NCI-H128 (cell line): Measurements from ENCODE around the gene PCED1B.
"Not testable (repeated sequence)": the region's sequence is repeated elsewhere in the genome, so short reads cannot be mapped to it uniquely, and the experiment has no call there.

Experiments used
- DNase-seq: peaks from one replicate; lab custom pipeline; 2025; ENCODE audit not compliant: unreplicated experiment; lab: John Stamatoyannopoulos, UW

Gene PCED1B

DNA sequence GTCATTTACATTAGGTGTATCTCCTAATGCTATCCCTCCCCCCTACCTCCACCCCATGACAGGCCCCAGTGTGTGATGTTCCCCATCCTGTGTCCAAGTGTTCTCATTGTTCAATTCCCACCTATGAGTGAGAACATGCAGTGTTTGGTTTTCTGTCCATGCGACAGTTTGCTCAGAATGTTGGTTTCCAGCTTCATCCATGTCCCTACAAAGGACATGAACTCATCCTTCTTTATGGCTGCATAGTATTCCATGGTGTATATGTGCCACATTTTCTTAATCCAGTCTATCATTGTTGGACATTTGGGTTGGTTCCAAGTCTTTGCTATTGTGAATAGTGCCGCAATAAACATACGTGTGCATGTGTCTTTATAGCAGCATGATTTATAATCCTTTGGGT is 37.9 kb downstream of the PCED1B start:
- not testable (repeated sequence) for DNase-seq

DNA sequence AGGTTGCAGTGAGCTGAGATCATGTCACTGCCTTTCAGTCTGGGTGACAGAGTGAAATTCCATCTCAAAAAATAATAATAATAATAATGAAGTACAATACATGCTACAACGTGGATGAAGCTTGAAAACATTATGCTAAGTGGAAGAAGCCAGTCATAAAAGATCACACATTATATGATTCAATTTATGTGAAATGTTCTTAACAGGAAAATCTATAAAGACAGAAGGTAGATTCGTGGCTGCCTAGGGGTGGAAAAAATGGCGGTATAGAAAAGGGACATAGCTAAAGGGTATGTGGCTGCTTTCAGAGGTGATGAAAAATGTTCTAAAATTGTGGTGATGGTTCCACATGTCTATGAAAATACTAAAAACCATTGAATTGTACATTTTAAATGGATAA is 41.3 kb downstream of the PCED1B start:
- DNase-seq = no peak

GRCh38 chr12:47121146-47121545 is 41.7 kb downstream of the PCED1B start:
- no peak for DNase-seq

- no peak for DNase-seq
These were observed 43.2 kb downstream of the PCED1B start for GRCh38 chr12:47122602-47123001.

- DNase-seq = no peak
These were observed 44.3 kb downstream of the PCED1B start for GRCh38 chr12:47123730-47124129.

GRCh38 chr12:47124451-47124850 is 45.0 kb downstream of the PCED1B start:
- no peak for DNase-seq

GRCh38 chr12:47126246-47126645 is 46.8 kb downstream of the PCED1B start:
- DNase-seq = no peak

DNA sequence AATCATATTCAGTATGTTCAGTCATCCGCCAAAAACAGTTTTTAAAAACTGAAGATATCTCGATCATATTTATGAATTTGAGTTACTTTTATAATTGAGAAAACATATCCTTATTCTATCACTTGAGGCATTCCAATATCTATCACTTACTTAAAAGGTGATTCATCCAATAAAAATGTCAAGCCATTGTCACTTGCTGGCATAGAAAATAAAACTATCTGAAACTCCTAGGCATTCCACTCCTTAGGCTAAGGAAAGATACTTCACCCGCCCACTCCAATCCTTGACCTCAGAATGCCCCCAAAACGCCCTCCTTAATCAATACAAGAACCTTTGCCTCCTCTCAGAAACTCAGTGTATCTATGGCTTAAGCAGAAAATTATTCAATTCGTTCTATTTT is 51.6 kb downstream of the PCED1B start:
- DNase-seq = no peak

GRCh38 chr12:47134005-47134404 is 54.6 kb downstream of the PCED1B start:
- no peak for DNase-seq

GRCh38 chr12:47135578-47135977 is 56.2 kb downstream of the PCED1B start:
- no peak for DNase-seq

DNA sequence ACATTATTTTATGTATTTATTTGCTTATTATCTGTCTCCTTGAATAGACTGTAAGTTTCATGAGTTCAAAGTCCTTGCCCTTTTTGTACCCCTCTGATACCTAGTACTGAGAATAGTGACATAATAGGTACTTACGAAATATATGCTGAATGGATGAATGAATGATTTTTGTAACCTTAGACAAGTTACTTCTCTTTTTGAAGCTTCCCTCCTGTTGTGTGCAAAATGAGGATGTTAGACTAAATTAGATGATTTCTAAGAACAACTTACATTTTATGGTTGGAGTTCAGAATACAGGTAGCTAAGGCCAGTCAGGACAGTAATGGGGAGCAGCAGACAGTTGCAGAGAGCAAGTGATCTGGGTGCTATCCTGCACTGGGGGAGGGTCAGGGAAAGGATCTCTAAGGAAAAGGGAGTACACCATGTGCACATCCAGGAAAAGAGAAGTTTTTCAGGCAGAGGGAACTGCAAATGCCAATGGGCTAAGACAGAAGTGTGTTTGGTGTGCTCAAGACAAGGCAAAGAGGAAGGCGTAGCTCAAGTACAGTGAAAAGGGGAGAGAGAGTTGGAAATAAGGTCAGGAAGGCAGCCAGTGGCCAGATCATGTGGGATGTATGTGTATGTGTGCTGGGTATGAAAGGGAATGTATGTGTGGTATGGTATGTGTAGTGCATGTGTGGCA is 59.7 kb downstream of the PCED1B start:
- DNase-seq = no peak

- no peak for DNase-seq
These were observed 62.0 kb downstream of the PCED1B start for GRCh38 chr12:47141459-47141858.

GRCh38 chr12:47144769-47145168 is 65.3 kb downstream of the PCED1B start:
- no peak for DNase-seq

DNA sequence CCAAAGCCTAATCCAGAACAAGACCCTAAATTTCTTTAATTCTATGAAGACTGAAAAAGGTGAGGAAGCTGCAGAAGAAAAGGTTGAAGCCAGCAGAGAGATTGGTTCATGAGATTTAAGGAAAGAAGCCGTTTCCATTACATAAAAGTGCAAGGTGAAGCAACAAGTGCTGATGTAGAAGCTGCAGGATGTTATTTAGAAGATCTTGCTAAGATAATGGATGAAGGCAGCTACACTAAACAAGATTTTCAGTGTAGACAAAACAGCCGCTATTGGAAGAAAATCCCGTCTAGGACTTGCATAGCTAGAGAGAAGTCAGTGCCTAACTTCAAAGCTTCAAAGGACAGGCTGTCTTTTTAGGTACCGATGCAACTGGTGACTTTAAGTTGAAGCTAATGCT is 65.8 kb downstream of the PCED1B start:
- DNase-seq = no peak

DNA sequence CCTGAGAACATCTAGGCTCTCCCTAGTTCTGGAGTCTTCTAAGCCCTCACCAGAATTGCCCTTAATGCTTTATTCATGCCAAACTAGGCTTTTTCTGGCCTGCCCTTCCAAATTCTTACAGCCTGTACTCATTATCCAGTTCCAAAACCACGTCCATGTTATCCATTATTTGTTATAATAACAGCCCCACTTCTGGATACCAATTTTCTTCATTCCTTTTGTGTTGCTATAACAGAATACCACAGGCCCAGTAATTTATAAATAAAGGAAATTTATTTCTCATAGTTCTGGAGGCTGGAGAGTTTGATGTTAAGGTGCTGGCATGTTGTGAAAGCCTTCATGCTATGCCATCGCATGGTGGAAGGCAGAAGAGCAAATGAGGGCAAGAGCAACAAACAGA is 68.3 kb downstream of the PCED1B start:
- DNase-seq = no peak

DNA sequence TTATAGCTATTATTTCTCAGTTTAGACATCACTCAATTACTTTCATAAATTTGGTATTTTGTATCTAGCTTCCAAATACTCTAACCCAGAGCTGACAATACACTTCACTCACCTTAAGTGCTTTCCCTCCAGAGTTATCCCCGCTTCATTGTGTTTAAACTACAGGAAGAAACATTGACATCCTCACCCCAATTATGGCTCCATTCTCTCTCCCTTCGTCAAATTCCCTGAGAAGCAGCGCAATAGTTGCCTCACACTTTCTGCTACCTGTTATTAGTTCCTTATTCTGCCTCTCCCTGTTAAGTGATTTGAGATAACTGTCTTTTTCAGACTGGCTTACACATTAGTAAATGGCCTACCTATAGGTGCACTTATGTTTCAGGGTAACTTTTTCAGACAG is 69.7 kb downstream of the PCED1B start:
- no peak for DNase-seq

DNA sequence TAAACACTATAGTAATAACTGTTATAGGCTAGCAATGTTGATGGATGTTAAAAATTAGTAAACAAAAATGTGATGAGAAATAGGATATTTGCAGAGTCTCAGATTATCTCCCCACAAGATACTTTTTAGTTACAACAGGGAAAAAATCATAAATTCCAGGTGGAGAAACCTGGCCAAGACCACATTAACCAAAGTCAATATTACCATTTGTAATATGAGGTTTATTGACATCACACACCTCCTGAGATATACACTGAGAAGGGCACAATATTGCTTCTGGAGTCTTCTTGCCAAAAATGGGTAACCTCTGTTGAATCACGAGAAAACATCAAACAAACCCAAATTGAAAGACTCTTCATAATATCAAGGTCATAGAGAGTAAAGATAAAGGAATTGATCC is 72.7 kb downstream of the PCED1B start:
- no peak for DNase-seq

- no peak for DNase-seq
These were observed 76.2 kb downstream of the PCED1B start for GRCh38 chr12:47155457-47156166.

- DNase-seq = no peak
These were observed 76.8 kb downstream of the PCED1B start for GRCh38 chr12:47156167-47156736.

DNA sequence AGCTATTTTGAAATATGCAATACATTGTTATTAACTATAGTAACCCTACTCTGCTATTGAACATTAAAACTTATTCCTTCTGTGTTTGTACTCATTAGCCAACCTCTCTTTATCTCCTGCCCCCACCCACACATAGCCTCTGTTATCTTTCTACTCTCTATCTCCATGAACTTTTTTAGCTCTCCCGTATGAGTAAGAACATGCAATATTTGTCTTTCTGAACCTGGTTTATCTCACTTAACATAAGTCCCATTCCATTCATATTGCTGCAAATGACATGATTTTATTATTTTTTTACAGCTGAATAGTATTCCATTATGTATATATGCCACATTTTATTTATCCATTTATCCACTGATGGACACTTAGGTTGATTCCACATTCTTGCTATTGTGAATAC is 79.4 kb downstream of the PCED1B start:
- no peak for DNase-seq

DNA sequence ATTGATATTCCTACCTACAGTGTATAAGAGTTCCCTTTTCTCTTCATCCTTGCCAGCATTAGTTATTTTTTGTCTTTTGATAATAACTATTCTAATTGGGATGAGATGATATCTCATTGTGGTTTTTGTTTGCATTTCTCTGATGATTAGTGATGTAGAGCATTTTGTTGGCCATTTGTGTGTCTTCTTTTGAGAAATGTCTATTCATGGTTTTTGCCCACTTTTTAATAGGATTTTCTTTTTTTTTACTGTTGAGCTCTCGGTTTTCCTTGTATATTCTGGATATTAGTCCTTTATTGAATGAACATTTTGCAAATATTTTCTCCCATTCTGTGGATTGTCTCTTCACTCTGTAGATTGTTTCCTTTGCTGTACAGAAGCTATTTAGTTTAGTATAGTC is 79.9 kb downstream of the PCED1B start:
- DNase-seq = no peak
